Limb (tissue), 2 donors: ENCODE measurements around the gene RASSF5.
A peak's percentile ranks its signal among the peaks of the same experiment; 100 is the strongest.
"Not testable (repeated sequence)": the region's sequence is repeated elsewhere in the genome, so short reads cannot be mapped to it uniquely, and the experiment has no call there.

ENCODE experiments used
- DNase-seq, 2 donors: peaks; one replicate each; pipeline ENCODE4 v3.0.0-alpha.2; 2016; ENCODE audit errors: extremely low spot score in 2 of 2

Gene RASSF5

GRCh38 chr1:206568256-206568655 lies 60.9 kb downstream of the RASSF5 start:
- no peak for DNase-seq

DNA sequence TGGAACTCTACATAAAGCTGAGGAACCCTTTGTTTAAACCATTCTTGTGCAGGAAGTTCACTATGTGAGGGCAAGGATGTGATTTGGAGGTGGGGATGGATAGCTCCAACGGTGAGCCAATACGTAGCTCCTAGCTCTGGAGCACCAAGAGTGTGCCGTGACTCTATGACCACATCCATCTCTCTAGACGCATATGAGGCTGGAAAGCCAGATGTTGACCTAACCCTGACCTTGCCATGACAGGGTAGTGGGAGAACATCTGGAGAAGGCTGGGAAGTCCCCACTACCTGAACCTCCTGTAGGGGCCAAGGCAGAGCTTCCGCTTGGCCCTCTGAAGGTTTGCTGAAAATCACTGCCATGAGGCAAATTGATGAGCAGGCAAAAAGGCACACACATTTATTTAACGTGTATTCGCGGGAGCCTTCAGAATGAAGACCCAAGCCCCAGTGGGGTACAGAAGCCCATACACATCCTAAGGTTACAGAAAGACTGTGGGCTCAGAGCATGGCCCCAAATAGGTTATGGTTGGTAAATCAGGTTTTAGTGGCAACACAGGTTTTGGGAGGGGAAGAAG lies 61.5 kb downstream of the RASSF5 start:
- DNase-seq: no peak

GRCh38 chr1:206569556-206569955 lies 62.2 kb downstream of the RASSF5 start:
- DNase-seq: no peak

DNA sequence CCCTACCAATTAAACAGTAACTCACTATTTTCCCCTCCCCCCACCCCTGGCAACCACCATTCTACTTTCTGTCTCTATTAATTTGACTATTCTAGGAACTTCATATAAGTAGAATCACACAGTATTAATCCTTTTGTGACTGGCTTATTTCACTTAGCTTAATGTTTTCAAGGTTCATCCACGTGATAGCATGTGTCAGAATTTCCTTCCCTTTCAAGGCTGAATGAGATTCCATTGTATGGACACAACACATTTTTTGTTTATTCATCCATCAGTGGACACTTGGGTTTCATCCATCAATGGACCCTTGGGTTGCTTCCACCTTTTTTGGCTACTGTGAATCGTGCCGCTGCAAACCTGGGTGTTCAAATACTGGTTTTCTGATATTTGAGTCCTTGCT lies 63.2 kb downstream of the RASSF5 start:
- DNase-seq: no peak

DNA sequence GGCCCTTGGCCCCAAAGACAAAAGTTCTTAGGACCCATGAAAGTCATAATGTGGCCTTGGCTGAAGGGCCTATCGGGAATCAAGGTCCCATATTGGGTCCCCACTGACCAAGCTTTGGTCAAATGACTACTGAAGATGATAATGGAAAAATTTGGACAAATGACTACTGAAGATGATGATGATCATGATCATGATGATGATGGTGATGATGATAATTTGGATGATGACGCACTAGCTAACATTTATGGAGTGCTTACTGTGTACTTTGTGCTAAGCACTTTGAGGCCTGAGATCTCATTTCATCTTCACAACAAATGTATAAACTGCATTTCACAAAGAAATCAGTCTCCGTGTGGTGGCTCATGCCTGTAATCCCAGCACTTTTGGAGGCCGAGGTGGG lies 65.5 kb downstream of the RASSF5 start:
- DNase-seq: no peak

- no peak for DNase-seq
Measured at GRCh38 chr1:206573319-206573718, 66.0 kb downstream of the RASSF5 start.

- DNase-seq: no peak
Measured at GRCh38 chr1:206573762-206574161, 66.4 kb downstream of the RASSF5 start.

- DNase-seq: peak in 1 of 2 donors; percentile 76
Measured at GRCh38 chr1:206575165-206575893, 68.0 kb downstream of the RASSF5 start.

- peak in 1 of 2 donors; percentile 27 for DNase-seq
Measured at GRCh38 chr1:206575894-206576737, 68.8 kb downstream of the RASSF5 start.

- no peak for DNase-seq
Measured at GRCh38 chr1:206577626-206578025, 70.3 kb downstream of the RASSF5 start.

- DNase-seq: no peak
Measured at GRCh38 chr1:206578068-206578977, 71.0 kb downstream of the RASSF5 start.

- DNase-seq: no peak
Measured at GRCh38 chr1:206578978-206579374, 71.6 kb downstream of the RASSF5 start.

GRCh38 chr1:206579747-206580437 lies 72.6 kb downstream of the RASSF5 start:
- DNase-seq: no peak

DNA sequence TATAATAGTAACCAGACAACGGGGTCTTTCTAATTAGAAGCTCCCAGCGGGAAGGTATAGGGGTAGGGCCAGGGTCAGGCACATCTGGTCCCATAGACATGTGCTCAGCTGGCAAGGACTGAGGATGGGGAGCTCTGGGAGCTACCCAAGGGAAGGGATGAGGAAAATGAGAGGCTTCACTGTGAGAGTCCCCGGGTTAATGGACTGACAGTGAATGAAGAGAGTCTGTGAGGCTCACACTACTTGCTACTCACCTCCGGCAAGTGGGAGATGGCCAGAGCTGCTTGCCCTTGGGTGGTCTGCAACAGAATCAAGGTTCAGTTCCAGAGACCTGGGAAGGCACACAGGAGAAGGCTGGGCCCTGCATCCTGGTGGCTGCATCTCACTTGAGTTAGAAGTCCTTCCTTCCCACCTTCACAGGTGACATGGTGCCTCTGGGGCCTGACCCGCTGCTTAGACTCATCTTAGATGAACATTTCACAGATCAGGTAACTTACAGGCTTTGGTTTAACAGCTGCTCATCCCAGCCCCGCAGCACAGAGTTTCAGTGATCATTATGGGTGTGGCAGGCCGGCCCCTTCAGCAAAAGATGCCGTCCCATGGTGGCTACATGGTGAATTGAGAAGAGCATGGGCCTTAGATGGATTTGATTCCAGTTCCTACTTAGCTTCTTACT lies 73.2 kb downstream of the RASSF5 start:
- DNase-seq: no peak

DNA sequence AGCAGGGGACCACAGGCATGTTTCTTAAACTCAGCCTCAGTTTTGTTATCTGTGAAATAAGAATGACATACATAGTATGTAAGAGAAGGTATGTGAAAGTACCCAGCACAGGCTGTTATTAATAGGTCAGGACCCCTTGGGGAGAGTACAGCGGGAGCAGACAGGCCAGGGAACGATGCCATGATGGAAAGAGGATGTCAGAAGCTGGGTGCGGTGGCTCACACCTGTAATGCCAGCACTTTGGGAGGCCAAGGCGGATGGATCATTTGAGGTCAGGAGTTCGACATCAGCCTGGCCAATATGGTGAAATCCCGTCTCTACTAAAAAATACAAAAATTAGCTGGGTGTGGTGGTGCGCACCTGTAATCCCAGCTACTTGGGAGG lies 73.8 kb downstream of the RASSF5 start:
- not testable (repeated sequence) for DNase-seq

DNA sequence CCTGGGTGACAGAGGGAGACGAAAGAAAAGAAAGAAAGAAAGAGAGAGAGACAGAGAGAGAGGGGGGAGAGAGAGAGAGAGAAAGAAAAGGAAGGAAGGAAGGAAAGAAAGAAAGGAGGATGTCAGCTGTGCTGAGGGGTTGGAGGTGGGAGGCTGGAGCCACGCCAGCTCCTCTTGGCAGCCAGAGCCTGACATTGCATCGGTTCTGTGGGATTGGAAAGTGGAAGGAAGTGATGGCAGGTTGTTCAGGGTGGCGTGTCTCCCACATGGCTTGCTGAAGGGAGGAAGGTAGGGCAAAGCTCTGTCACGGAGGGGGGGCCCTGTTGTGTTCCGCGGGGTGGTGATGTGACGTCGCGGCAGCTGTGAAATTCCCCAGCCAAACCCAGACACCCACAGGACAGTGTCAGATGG lies 74.2 kb downstream of the RASSF5 start:
- no peak for DNase-seq

DNA sequence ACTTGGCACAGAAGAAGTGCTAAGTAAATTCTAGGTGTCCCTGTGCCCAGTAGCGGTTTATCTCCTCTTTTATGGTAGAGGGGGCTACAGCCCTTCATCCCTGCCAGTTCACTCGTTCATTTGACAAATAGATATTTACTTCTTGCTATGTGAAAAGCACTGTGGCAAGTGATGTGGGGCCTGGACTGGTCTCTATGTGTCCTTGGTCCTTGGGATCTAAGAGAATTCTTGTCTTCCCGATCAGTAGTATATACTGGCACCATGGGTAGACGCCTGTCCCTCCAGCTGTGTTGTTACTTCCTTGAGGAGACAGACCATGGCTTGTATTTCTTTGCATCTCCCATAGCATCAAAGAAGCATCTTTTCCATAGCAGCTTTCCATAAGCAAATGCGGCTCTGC lies 75.2 kb downstream of the RASSF5 start:
- no peak for DNase-seq

DNA sequence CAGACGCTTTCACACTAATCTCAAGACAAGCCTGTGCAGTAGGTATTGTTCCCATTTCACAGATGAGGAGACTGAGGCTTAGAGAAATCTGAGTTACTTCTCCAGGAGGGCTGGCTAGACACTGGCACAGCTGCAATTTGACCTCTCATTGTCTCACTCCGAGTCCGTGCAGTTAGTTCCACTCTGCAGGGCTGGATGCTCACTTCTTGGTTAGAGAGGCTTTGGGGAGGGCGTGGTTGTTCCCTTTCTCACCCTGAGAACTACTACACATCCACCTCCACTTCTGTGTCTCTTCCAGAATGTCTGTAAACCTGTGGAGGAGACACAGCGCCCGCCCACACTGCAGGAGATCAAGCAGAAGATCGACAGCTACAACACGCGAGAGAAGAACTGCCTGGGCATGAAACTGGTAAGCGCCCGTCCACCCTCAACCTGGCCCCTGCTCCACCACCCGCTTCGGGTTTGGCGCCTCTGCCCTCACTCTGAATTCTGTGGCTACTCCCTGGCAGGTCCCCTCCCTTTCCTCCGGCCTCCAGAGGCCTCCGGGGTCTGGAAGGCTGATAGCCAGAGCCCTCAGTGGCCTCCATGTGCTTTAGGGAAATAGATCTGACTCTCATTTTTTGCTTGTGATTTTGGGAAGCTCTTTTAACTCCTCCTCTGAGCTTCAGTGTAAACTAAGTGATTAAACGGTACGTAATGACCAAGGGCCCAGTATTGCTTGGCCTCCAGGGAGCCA lies 75.8 kb downstream of the RASSF5 start:
- no peak for DNase-seq
